NT2/D1 (cell line): ENCODE results near the gene CHMP3.

Experiments
- SUZ12 ChIP-seq: IDR thresholded peaks from 2 replicates; pipeline ENCODE4 v1.6.1; 2011; ENCODE audit not compliant: insufficient read length, insufficient read depth; ENCODE audit errors: extremely low read depth
- ZNF274 ChIP-seq: IDR thresholded peaks from 2 replicates; pipeline ENCODE4 v1.6.1; 2011; ENCODE audit warnings: mild to moderate bottlenecking, low read depth, low read length

DNA sequence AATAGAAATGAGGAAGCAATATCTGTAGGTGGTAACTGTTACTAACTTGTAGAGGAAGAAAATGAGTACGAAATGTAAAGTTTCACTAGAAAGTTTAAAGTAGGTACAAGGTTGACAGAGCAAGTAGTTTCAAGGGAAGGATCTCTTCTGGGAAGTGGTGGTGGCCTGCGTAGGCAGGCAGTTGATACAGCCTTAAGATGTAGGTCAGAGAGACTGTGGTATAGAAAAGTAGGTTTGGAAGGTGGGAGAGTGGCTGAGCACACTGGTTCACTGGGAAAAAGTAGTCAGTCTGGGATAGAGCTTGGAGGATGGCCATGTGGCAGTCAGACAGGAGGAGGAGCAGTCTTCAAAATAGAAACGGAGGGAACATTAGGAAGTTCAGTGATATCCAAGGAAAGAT, 98.6 kb downstream of the CHMP3 start:
- no peak for TF ChIP-seq ZNF274
- no peak for TF ChIP-seq SUZ12
